Measurements from ENCODE around the gene SPATA3. TPM values are rescaled to one million over a fixed set of nuclear protein-coding genes. Genes with fewer than 3 reads are reported as not detected.

The SPATA3 gene
- total and polyA plus RNA-seq, 2 donors (not counting 1 experiment from before 2014, with no cell fraction given), result not detected

DNA sequence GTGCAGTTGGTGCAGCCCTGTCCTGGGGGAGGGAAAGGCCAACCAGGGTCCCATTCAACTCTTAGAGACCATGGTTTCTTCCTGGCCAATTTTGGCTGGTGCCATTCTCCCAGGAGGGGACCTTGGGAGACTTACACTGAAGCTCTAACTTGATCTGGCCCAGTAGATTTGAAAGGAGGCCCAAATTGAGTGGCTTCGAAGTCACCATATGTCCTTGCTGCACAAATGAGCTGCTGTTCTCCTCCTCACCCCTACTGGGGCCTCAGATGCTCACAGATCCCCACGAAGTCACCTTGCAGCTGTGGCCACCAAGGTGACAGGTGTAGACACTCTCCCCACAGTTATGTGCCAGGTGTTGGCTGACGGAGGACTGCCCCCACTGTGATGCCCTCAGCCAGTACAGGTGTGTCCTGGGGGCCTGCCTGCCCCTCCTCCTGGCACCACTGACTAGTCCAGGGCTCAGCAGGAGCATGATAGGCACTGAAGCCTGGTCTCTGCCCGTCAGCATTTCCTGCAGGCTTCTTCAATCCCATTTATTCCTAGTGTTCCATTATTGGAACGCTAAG, 36.7 kb downstream of the SPATA3 start:
- no peak overlapping the region for H2AFZ ChIP-seq (ENCODE audit: low read length)
- no peak overlapping the region for H3K9ac ChIP-seq (ENCODE audit: insufficient read depth, low read length)
- no peak overlapping the region for H3K4me3 ChIP-seq (replicated peaks in 1 of 4; ENCODE audit: control extremely low read depth in 1 of 4, insufficient read depth in 1 of 4, low read depth in 3 of 4, low read length in 4 of 4)
- DNase-seq (ENCODE audit: low read depth in 2 of 2), result no peak
- H3K79me2 ChIP-seq (ENCODE audit: control insufficient read depth, insufficient read depth, low read length), result no peaks in the 10 kb centered on the region
- no peak for TF ChIP-seq EZH2 (IDR thresholded peaks at IDR 0.05; ENCODE audit: low read length, missing control alignments)
- TF ChIP-seq, protein P1, sequence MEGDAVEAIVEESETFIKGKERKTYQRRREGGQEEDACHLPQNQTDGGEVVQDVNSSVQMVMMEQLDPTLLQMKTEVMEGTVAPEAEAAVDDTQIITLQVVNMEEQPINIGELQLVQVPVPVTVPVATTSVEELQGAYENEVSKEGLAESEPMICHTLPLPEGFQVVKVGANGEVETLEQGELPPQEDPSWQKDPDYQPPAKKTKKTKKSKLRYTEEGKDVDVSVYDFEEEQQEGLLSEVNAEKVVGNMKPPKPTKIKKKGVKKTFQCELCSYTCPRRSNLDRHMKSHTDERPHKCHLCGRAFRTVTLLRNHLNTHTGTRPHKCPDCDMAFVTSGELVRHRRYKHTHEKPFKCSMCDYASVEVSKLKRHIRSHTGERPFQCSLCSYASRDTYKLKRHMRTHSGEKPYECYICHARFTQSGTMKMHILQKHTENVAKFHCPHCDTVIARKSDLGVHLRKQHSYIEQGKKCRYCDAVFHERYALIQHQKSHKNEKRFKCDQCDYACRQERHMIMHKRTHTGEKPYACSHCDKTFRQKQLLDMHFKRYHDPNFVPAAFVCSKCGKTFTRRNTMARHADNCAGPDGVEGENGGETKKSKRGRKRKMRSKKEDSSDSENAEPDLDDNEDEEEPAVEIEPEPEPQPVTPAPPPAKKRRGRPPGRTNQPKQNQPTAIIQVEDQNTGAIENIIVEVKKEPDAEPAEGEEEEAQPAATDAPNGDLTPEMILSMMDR (conservative IDR thresholded peaks at IDR 0.05 in 1 of 2, IDR thresholded peaks at IDR 0.05 in 1 of 2; ENCODE audit: low read depth in 1 of 2, low read length in 2 of 2), result no peak
- H3K27me3 ChIP-seq (ENCODE audit: control insufficient read depth, insufficient read depth, low read length), result peaks cover 26% of the 10 kb centered on the region
- no peaks in the 10 kb centered on the region for H3K9me3 ChIP-seq (ENCODE audit: control insufficient read depth, insufficient read depth, low read depth, low read length)
- H3K36me3 ChIP-seq (ENCODE audit: control insufficient read depth, insufficient read depth, low read length), result no peaks in the 10 kb centered on the region
- H3K4me2 ChIP-seq (ENCODE audit: extremely low read depth, insufficient read depth, low read length), result no peak overlapping the region
- no peaks in the 10 kb centered on the region for H3K4me1 ChIP-seq (ENCODE audit: control insufficient read depth, extremely low read depth, insufficient read depth, low read length)
- H3K27ac ChIP-seq (ENCODE audit: insufficient read depth, low read length), result no peak overlapping the region
- no peaks in the 10 kb centered on the region for H4K20me1 ChIP-seq (ENCODE audit: control insufficient read depth, extremely low read depth, insufficient read depth, low read length)

DNA sequence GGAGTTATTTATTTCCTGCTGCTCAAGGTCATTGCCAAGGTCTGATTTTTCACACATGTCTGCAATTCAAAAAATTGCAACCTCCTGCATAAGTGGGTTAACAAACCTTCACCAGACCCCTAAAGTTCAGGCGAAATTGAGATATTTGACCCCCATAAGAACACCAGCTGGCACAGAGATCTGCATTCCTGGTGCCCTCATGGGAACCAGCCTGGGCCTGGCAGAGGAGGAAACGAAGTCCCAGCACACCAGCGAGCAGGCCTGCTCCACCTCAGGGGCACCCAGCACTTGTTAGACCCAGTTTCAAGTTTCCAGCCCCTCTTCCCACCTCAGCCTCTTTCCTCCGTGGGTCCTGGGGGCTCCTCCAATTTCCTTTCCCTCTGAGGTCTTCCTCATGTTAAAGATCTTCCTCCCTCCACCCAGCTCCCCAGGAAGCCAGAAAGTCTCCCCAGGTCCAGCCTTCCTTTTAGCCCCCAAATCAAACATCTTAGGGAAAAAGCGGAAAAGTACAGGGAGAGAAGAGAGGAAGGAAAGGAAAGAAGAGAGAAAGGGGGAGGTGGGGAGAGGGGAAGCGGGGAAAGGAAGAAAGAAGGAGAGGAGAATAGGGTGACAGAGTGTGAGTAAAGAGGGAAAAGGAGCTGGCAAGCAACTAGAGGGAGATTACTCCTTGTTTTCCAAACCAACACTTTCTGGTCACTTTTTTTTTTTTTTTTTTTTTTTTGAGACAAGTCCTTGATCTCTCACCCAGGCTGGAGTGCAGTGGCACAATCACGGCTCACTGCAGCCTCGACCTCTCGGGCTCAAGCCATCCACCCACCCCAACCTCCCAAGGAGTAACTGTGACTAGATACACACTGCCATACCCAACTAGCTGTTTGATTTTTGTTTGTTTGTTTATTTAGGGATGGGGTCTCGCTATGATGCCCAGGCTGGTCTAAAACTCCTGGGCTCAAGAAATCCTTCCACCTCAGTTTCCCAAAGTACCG, 37.5 kb downstream of the SPATA3 start:
- no peak for DNase-seq (ENCODE audit: low read depth in 2 of 2)
- peaks cover 27% of the 10 kb centered on the region for H3K27me3 ChIP-seq (ENCODE audit: control insufficient read depth, insufficient read depth, low read length)
- no peaks in the 10 kb centered on the region for H3K36me3 ChIP-seq (ENCODE audit: control insufficient read depth, insufficient read depth, low read length)
- H3K27ac ChIP-seq (ENCODE audit: insufficient read depth, low read length), result no peak overlapping the region
- H4K20me1 ChIP-seq (ENCODE audit: control insufficient read depth, extremely low read depth, insufficient read depth, low read length), result no peaks in the 10 kb centered on the region
- no peak overlapping the region for H2AFZ ChIP-seq (ENCODE audit: low read length)
- TF ChIP-seq, protein P1 (conservative IDR thresholded peaks at IDR 0.05 in 1 of 2, IDR thresholded peaks at IDR 0.05 in 1 of 2; ENCODE audit: low read depth in 1 of 2, low read length in 2 of 2), result no peak
- no peak for TF ChIP-seq EZH2 (IDR thresholded peaks at IDR 0.05; ENCODE audit: low read length, missing control alignments)
- H3K79me2 ChIP-seq (ENCODE audit: control insufficient read depth, insufficient read depth, low read length), result no peaks in the 10 kb centered on the region
- H3K9me3 ChIP-seq (ENCODE audit: control insufficient read depth, insufficient read depth, low read depth, low read length), result no peaks in the 10 kb centered on the region
- H3K4me1 ChIP-seq (ENCODE audit: control insufficient read depth, extremely low read depth, insufficient read depth, low read length), result no peaks in the 10 kb centered on the region
- no peak overlapping the region for H3K9ac ChIP-seq (ENCODE audit: insufficient read depth, low read length)
- H3K4me3 ChIP-seq (replicated peaks in 1 of 4; ENCODE audit: control extremely low read depth in 1 of 4, insufficient read depth in 1 of 4, low read depth in 3 of 4, low read length in 4 of 4), result no peak overlapping the region
- no peak overlapping the region for H3K4me2 ChIP-seq (ENCODE audit: extremely low read depth, insufficient read depth, low read length)

DNA sequence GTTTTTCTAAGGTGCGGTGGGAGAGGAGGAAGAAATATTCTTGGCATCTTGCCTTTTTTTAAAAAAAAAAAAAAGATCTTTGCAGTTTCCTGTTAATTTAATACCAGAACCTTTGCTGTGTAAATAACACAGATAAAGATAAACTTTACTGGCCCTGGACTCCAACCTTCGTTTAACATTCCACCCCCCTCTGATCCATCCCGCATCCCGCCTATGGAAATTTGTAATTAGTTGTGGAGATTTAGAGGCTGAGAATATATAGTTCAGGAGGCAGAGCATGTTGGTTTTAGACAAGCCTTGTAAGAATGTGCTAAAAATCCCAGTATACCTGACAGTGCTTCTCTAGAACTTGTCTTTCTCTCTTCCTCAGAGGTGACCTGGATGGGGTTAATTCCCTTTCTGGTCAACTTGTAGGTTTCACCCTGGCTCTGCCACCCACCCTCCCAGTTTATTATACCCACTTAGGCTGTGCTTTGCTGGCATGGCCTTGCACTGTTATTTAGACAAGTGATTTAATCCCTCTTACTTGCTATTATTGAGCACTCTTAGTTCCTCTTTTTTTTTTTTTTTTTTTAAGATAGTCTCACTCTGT, 38.5 kb downstream of the SPATA3 start:
- TF ChIP-seq, protein P1 (conservative IDR thresholded peaks at IDR 0.05 in 1 of 2, IDR thresholded peaks at IDR 0.05 in 1 of 2; ENCODE audit: low read depth in 1 of 2, low read length in 2 of 2), result no peak
- no peak for TF ChIP-seq EZH2 (IDR thresholded peaks at IDR 0.05; ENCODE audit: low read length, missing control alignments)
- no peaks in the 10 kb centered on the region for H3K4me1 ChIP-seq (ENCODE audit: control insufficient read depth, extremely low read depth, insufficient read depth, low read length)
- DNase-seq (ENCODE audit: low read depth in 2 of 2), result no peak
- no peaks in the 10 kb centered on the region for H3K79me2 ChIP-seq (ENCODE audit: control insufficient read depth, insufficient read depth, low read length)
- H3K4me3 ChIP-seq (replicated peaks in 1 of 4; ENCODE audit: control extremely low read depth in 1 of 4, insufficient read depth in 1 of 4, low read depth in 3 of 4, low read length in 4 of 4), result no peak overlapping the region
- H3K9me3 ChIP-seq (ENCODE audit: control insufficient read depth, insufficient read depth, low read depth, low read length), result no peaks in the 10 kb centered on the region
- H3K27me3 ChIP-seq (ENCODE audit: control insufficient read depth, insufficient read depth, low read length), result peaks cover 30% of the 10 kb centered on the region
- no peak overlapping the region for H3K9ac ChIP-seq (ENCODE audit: insufficient read depth, low read length)
- no peak overlapping the region for H3K4me2 ChIP-seq (ENCODE audit: extremely low read depth, insufficient read depth, low read length)
- no peaks in the 10 kb centered on the region for H4K20me1 ChIP-seq (ENCODE audit: control insufficient read depth, extremely low read depth, insufficient read depth, low read length)
- H2AFZ ChIP-seq (ENCODE audit: low read length), result no peak overlapping the region
- no peaks in the 10 kb centered on the region for H3K36me3 ChIP-seq (ENCODE audit: control insufficient read depth, insufficient read depth, low read length)
- H3K27ac ChIP-seq (ENCODE audit: insufficient read depth, low read length), result no peak overlapping the region
